Heart left ventricle (tissue), 13 donors: ENCODE measurements around the gene TFIP11.

Experiments
- POLR2A ChIP-seq, 2 donors: fragments of 450-650 bp; IDR thresholded peaks; one replicate each; pipeline ENCODE4 v1.6.1; 2017; ENCODE audit warnings: antibody characterized with exemption in 2 of 2, mild to moderate bottlenecking in 2 of 2, moderate library complexity in 2 of 2
- TF ChIP-seq, protein P1 (sequence below), 12 donors: fragments of 200-600 bp; sonication (generic) in 4 of 12; IDR thresholded peaks; one replicate each; pipeline versions ENCODE4 v1.5.0 to v1.8.0; 2018 to 2022; ENCODE audit warnings: antibody characterized with exemption in 12 of 12, mild to moderate bottlenecking in 5 of 12
- donor health status: ischemic (EF 13 %, LVEDD 7.1; RV severe dilation, severe dysfunction).
- donor health status: DM: no; HTN: yes; CAD: no.
- donor health status: DM: no; HTN: no; CAD: no.
- donor health status: ischemic (EF 25% LVEDD 6.9; RV normal size, moderate dysfunction).
- donor health status: ischemic (EF 25% LVEDD 5.7; RV mildly dilated, moderate dysfunction).
- donor health status: ischemic (EF 35%, LVEDD 5.7; RV mildly dilated, moderate dysfunction).
- donor health status: nonischemic (EF 11% LVEDD 7.7; RV severe dilation, severe dysfunction).
- donor health status: DM: yes; HTN: yes; CAD: no.
- donor health status: PGD.
- donor health status: ischemic (EF 29% LVEDD 5.4; RV normal size, mild dysfunction).
- donor health status: nonischemic (EF 23%, LVEDD 6.1; RV moderate dilation, normal function).

- TF ChIP-seq, protein P1, sequence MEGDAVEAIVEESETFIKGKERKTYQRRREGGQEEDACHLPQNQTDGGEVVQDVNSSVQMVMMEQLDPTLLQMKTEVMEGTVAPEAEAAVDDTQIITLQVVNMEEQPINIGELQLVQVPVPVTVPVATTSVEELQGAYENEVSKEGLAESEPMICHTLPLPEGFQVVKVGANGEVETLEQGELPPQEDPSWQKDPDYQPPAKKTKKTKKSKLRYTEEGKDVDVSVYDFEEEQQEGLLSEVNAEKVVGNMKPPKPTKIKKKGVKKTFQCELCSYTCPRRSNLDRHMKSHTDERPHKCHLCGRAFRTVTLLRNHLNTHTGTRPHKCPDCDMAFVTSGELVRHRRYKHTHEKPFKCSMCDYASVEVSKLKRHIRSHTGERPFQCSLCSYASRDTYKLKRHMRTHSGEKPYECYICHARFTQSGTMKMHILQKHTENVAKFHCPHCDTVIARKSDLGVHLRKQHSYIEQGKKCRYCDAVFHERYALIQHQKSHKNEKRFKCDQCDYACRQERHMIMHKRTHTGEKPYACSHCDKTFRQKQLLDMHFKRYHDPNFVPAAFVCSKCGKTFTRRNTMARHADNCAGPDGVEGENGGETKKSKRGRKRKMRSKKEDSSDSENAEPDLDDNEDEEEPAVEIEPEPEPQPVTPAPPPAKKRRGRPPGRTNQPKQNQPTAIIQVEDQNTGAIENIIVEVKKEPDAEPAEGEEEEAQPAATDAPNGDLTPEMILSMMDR (IDR thresholded peaks at IDR 0.05), result no peak
- no peak for TF ChIP-seq POLR2A (IDR thresholded peaks at IDR 0.05)
These were observed 31.7 kb downstream of the TFIP11 start for GRCh38 chr22:26480611-26480932.
